ENCODE results near the gene RGSL1. TPM values are rescaled to one million over a fixed set of nuclear protein-coding genes. Genes with fewer than 3 reads are reported as not detected.

Gene RGSL1
- total RNA-seq, 1 experiment from 2014 or later, result 0.22 TPM

- peak within 1 kb of the TSS; percentile 40 for H2AFZ ChIP-seq (ENCODE audit: low read length)
- H3K27ac ChIP-seq (ENCODE audit: low read length), result peak within 1 kb of the TSS; percentile 81
- peak within 1 kb of the TSS; percentile 85 for H3K4me2 ChIP-seq (ENCODE audit: low read depth, low read length, poor library complexity, severe bottlenecking)
- peak within 1 kb of the TSS; percentile 84 for H3K4me3 ChIP-seq (ENCODE audit: low read length)
- peak within 1 kb of the TSS; percentile 92 for H3K9ac ChIP-seq (ENCODE audit: low read length)
- H3K36me3 ChIP-seq (ENCODE audit: insufficient read depth, low read length), result 0 out of 2 replicates have a peak, but pooled peaks cover 4% of the 10 kb centered on the region
- H3K79me2 ChIP-seq (ENCODE audit: low read length), result peaks cover 25% of the 10 kb centered on the region
- no peaks in the 10 kb centered on the region for H3K9me2 ChIP-seq (replicated peaks; ENCODE audit: insufficient read depth, low read length)
- DNase-seq, result peak; percentile 80
- H3K4me1 ChIP-seq (ENCODE audit: low read length), result peaks cover 22% of the 10 kb centered on the region
- H3K9me3 ChIP-seq (ENCODE audit: low read length), result no peaks in the 10 kb centered on the region
- H4K20me1 ChIP-seq (ENCODE audit: insufficient read depth, low read depth, low read length), result no peaks in the 10 kb centered on the region
- no peaks in the 10 kb centered on the region for H3K27me3 ChIP-seq (ENCODE audit: low read length)
Observed at GRCh38 chr1:182588500-182589396, 138.8 kb downstream of the RGSL1 start, which contains the start of gene RNASEL. RNASEL (minus strand) TSS chr1:182589256; CDS start chr1:182586806, 2,450 bp downstream.

GRCh38 chr1:182589520-182589919, 139.6 kb downstream of the RGSL1 start:
- Histone ChIP-seq H3K4me2 (ENCODE audit: low read depth, low read length, poor library complexity, severe bottlenecking) (peak overlapping the region; percentile 85), H2AFZ (ENCODE audit: low read length) (peak overlapping the region; percentile 40; the same call in 1 of the 2 replicates), H3K27me3 (ENCODE audit: low read length) (no peaks in the 10 kb centered on the region), H3K36me3 (ENCODE audit: insufficient read depth, low read length) (0 out of 2 replicates have a peak, but pooled peaks cover 4% of the 10 kb centered on the region), H3K4me3 (ENCODE audit: low read length) (peak overlapping the region; percentile 84), H3K79me2 (ENCODE audit: low read length) (peaks cover 25% of the 10 kb centered on the region), H4K20me1 (ENCODE audit: insufficient read depth, low read depth, low read length) (no peaks in the 10 kb centered on the region), H3K9me2 (replicated peaks; ENCODE audit: insufficient read depth, low read length) (no peaks in the 10 kb centered on the region), H3K27ac (ENCODE audit: low read length) (no peak overlapping the region; the same call in 1 of the 2 replicates), H3K4me1 (ENCODE audit: low read length) (peaks cover 21% of the 10 kb centered on the region), H3K9ac (ENCODE audit: low read length) (peak overlapping the region; percentile 92), H3K9me3 (ENCODE audit: low read length) (no peaks in the 10 kb centered on the region)
- DNase-seq, result peak; percentile 47

- no peaks in the 10 kb centered on the region for H3K9me3 ChIP-seq (ENCODE audit: low read length)
- no peaks in the 10 kb centered on the region for H3K27me3 ChIP-seq (ENCODE audit: low read length)
- H3K79me2 ChIP-seq (ENCODE audit: low read length), result peaks cover 25% of the 10 kb centered on the region
- no peak for DNase-seq
- H3K9ac ChIP-seq (ENCODE audit: low read length), result no peak overlapping the region
- H4K20me1 ChIP-seq (ENCODE audit: insufficient read depth, low read depth, low read length), result no peaks in the 10 kb centered on the region
- 0 out of 2 replicates have a peak, but pooled peaks cover 4% of the 10 kb centered on the region for H3K36me3 ChIP-seq (ENCODE audit: insufficient read depth, low read length)
- H3K4me1 ChIP-seq (ENCODE audit: low read length), result peaks cover 20% of the 10 kb centered on the region
- H3K9me2 ChIP-seq (replicated peaks; ENCODE audit: insufficient read depth, low read length), result no peaks in the 10 kb centered on the region
- H3K27ac ChIP-seq (ENCODE audit: low read length), result no peak overlapping the region
- H2AFZ ChIP-seq (ENCODE audit: low read length), result no peak overlapping the region
- H3K4me3 ChIP-seq (ENCODE audit: low read length), result no peak overlapping the region
- no peak overlapping the region for H3K4me2 ChIP-seq (ENCODE audit: low read depth, low read length, poor library complexity, severe bottlenecking)
Observed at GRCh38 chr1:182589931-182590330, 140.0 kb downstream of the RGSL1 start.

- no peak overlapping the region for H3K4me2 ChIP-seq (ENCODE audit: low read depth, low read length, poor library complexity, severe bottlenecking)
- DNase-seq, result peak; percentile 86
Observed at GRCh38 chr1:182595641-182596240, 145.8 kb downstream of the RGSL1 start.

GRCh38 chr1:182596934-182597333, 147.0 kb downstream of the RGSL1 start:
- Histone ChIP-seq H2AFZ (ENCODE audit: low read length) (no peak overlapping the region), H4K20me1 (ENCODE audit: insufficient read depth, low read depth, low read length) (peaks cover 16% of the 10 kb centered on the region; the same call in 1 of the 2 replicates), H3K36me3 (ENCODE audit: insufficient read depth, low read length) (peaks cover 21% of the 10 kb centered on the region), H3K27me3 (ENCODE audit: low read length) (no peaks in the 10 kb centered on the region), H3K79me2 (ENCODE audit: low read length) (no peaks in the 10 kb centered on the region), H3K9ac (ENCODE audit: low read length) (no peak overlapping the region), H3K9me2 (replicated peaks; ENCODE audit: insufficient read depth, low read length) (no peaks in the 10 kb centered on the region), H3K9me3 (ENCODE audit: low read length) (no peaks in the 10 kb centered on the region), H3K27ac (ENCODE audit: low read length) (no peak overlapping the region), H3K4me1 (ENCODE audit: low read length) (peaks cover 17% of the 10 kb centered on the region), H3K4me3 (ENCODE audit: low read length) (no peak overlapping the region), H3K4me2 (ENCODE audit: low read depth, low read length, poor library complexity, severe bottlenecking) (no peak overlapping the region)
- no peak for DNase-seq

More at GRCh38 chr1:182595641-182596240, 145.8 kb downstream of the RGSL1 start:
- H3K79me2 ChIP-seq (ENCODE audit: low read length), result no peaks in the 10 kb centered on the region
- H3K36me3 ChIP-seq (ENCODE audit: insufficient read depth, low read length), result peaks cover 11% of the 10 kb centered on the region
- no peaks in the 10 kb centered on the region for H3K9me3 ChIP-seq (ENCODE audit: low read length)
- H3K4me1 ChIP-seq (ENCODE audit: low read length), result peaks cover 6% of the 10 kb centered on the region
- H3K4me3 ChIP-seq (ENCODE audit: low read length), result no peak overlapping the region
- no peak overlapping the region for H3K27ac ChIP-seq (ENCODE audit: low read length)
- H3K9ac ChIP-seq (ENCODE audit: low read length), result no peak overlapping the region
- no peaks in the 10 kb centered on the region for H3K27me3 ChIP-seq (ENCODE audit: low read length)
- no peak overlapping the region for H2AFZ ChIP-seq (ENCODE audit: low read length)
- peaks cover 11% of the 10 kb centered on the region; the same call in 1 of the 2 replicates for H4K20me1 ChIP-seq (ENCODE audit: insufficient read depth, low read depth, low read length)
- no peaks in the 10 kb centered on the region for H3K9me2 ChIP-seq (replicated peaks; ENCODE audit: insufficient read depth, low read length)

GRCh38 chr1:182598296-182598695, 148.3 kb downstream of the RGSL1 start:
- peaks cover under 1% of the 10 kb centered on the region for H3K79me2 ChIP-seq (ENCODE audit: low read length)
- no peak overlapping the region for H3K9ac ChIP-seq (ENCODE audit: low read length)
- H3K4me3 ChIP-seq (ENCODE audit: low read length), result no peak overlapping the region
- H3K27ac ChIP-seq (ENCODE audit: low read length), result no peak overlapping the region
- peaks cover 29% of the 10 kb centered on the region; the same call in 1 of the 2 replicates for H4K20me1 ChIP-seq (ENCODE audit: insufficient read depth, low read depth, low read length)
- no peaks in the 10 kb centered on the region for H3K9me3 ChIP-seq (ENCODE audit: low read length)
- no peaks in the 10 kb centered on the region for H3K9me2 ChIP-seq (replicated peaks; ENCODE audit: insufficient read depth, low read length)
- H3K36me3 ChIP-seq (ENCODE audit: insufficient read depth, low read length), result peaks cover 32% of the 10 kb centered on the region
- no peaks in the 10 kb centered on the region for H3K27me3 ChIP-seq (ENCODE audit: low read length)
- H3K4me2 ChIP-seq (ENCODE audit: low read depth, low read length, poor library complexity, severe bottlenecking), result no peak overlapping the region
- H3K4me1 ChIP-seq (ENCODE audit: low read length), result peaks cover 31% of the 10 kb centered on the region
- DNase-seq, result no peak
- H2AFZ ChIP-seq (ENCODE audit: low read length), result no peak overlapping the region

GRCh38 chr1:182599339-182599738, 149.4 kb downstream of the RGSL1 start:
- H3K27ac ChIP-seq (ENCODE audit: low read length), result no peak overlapping the region
- peaks cover 36% of the 10 kb centered on the region for H3K4me1 ChIP-seq (ENCODE audit: low read length)
- H3K36me3 ChIP-seq (ENCODE audit: insufficient read depth, low read length), result peaks cover 32% of the 10 kb centered on the region
- H3K27me3 ChIP-seq (ENCODE audit: low read length), result no peaks in the 10 kb centered on the region
- peaks cover 8% of the 10 kb centered on the region for H3K79me2 ChIP-seq (ENCODE audit: low read length)
- no peak overlapping the region for H3K4me3 ChIP-seq (ENCODE audit: low read length)
- no peak overlapping the region for H3K4me2 ChIP-seq (ENCODE audit: low read depth, low read length, poor library complexity, severe bottlenecking)
- H3K9ac ChIP-seq (ENCODE audit: low read length), result no peak overlapping the region
- no peak overlapping the region for H2AFZ ChIP-seq (ENCODE audit: low read length)
- no peaks in the 10 kb centered on the region for H3K9me3 ChIP-seq (ENCODE audit: low read length)
- H3K9me2 ChIP-seq (replicated peaks; ENCODE audit: insufficient read depth, low read length), result no peaks in the 10 kb centered on the region
- H4K20me1 ChIP-seq (ENCODE audit: insufficient read depth, low read depth, low read length), result peaks cover 37% of the 10 kb centered on the region
- peak; percentile 73 for DNase-seq

Data from Karpas-422 (cell line).